SU-DHL-6 (cell line): Measurements from ENCODE around the gene GPX4.

Source experiments
- H2AFZ ChIP-seq: fragments of 200-600 bp; sonication (generic); 2 replicates; pipeline ENCODE4 v1.6.1; 2014; ENCODE audit warnings: low read depth, mild to moderate bottlenecking, moderate library complexity, mixed read lengths, antibody characterized with exemption, low read length; ENCODE audit not compliant: severe bottlenecking
- H3F3A ChIP-seq: fragments of 200-600 bp; shearing (Covaris generic); 2 replicates; pipeline ENCODE4 v1.6.0; 2016; ENCODE audit warnings: antibody characterized with exemption, mild to moderate bottlenecking; ENCODE audit not compliant: insufficient read depth
- H3K27ac ChIP-seq: fragments of 200-600 bp; sonication (generic); 2 replicates; pipeline ENCODE4 v1.5.1; 2016; ENCODE audit warnings: low read depth, mild to moderate bottlenecking, low read length, moderate library complexity, mixed read lengths
- H3K27me3 ChIP-seq: fragments of 200-600 bp; sonication (generic), shearing (Covaris generic); 2 replicates; pipeline ENCODE4 v1.6.0; 2014; ENCODE audit warnings: mild to moderate bottlenecking, low read length
- H3K36me3 ChIP-seq: fragments of 200-600 bp; sonication (generic); 2 replicates; pipeline ENCODE4 v1.6.1; 2014; ENCODE audit warnings: mild to moderate bottlenecking, low read length, mixed read lengths
- H3K4me2 ChIP-seq: fragments of 300-600, 200-600 bp; shearing (Covaris generic), sonication (generic); 2 replicates; pipeline ENCODE4 v1.6.0; 2014; ENCODE audit warnings: low read length, low read depth, mild to moderate bottlenecking; ENCODE audit not compliant: poor library complexity, severe bottlenecking
- H3K4me3 ChIP-seq: fragments of 200-600 bp; sonication (generic); 2 replicates; pipeline ENCODE4 v1.5.1; 2014; ENCODE audit warnings: antibody characterized with exemption, low read length, mild to moderate bottlenecking, mixed read lengths; ENCODE audit not compliant: insufficient read depth, poor library complexity, severe bottlenecking
- H3K79me2 ChIP-seq: fragments of 200-600 bp; sonication (generic); 2 replicates; pipeline ENCODE4 v1.6.1; 2014; ENCODE audit warnings: mild to moderate bottlenecking, low read length, moderate library complexity; ENCODE audit not compliant: insufficient read depth
- H3K9ac ChIP-seq: fragments of 200-600 bp; sonication (generic); 2 replicates; pipeline ENCODE4 v1.7.0; 2014; ENCODE audit warnings: mild to moderate bottlenecking, low read length
- H3K9me2 ChIP-seq: fragments of 200-600 bp; sonication (generic); replicated peaks from 2 replicates; pipeline ENCODE4 v1.6.1; 2014; ENCODE audit warnings: low read length; ENCODE audit not compliant: insufficient read depth
- H3K9me3 ChIP-seq: fragments of 200-600 bp; sonication (generic); 2 replicates; pipeline ENCODE4 v1.6.1; 2014; ENCODE audit warnings: low read length, mixed read lengths; ENCODE audit not compliant: insufficient read depth
- H4K20me1 ChIP-seq: fragments of 200-600 bp; sonication (generic); 2 replicates; pipeline ENCODE4 v1.6.1; 2014; ENCODE audit warnings: low read depth, mild to moderate bottlenecking, antibody characterized with exemption, low read length, moderate library complexity, mixed read lengths
- EZH2phosphoT487 ChIP-seq: fragments of 200-600 bp; sonication (generic), shearing (Covaris generic); conservative IDR thresholded peaks from 2 replicates; pipeline ENCODE4 v1.6.1; 2018; ENCODE audit warnings: mild to moderate bottlenecking, antibody characterized with exemption, low read length, moderate library complexity, mixed read lengths
- TF ChIP-seq, protein P1 (sequence below): fragments of 200-600 bp; sonication (generic); IDR thresholded peaks from one replicate; pipeline ENCODE4 v1.5.1; 2017; ENCODE audit warnings: antibody characterized with exemption, mild to moderate bottlenecking, low read length, moderate library complexity; ENCODE audit not compliant: insufficient read depth, poor library complexity, severe bottlenecking

GPX4 gene

DNA sequence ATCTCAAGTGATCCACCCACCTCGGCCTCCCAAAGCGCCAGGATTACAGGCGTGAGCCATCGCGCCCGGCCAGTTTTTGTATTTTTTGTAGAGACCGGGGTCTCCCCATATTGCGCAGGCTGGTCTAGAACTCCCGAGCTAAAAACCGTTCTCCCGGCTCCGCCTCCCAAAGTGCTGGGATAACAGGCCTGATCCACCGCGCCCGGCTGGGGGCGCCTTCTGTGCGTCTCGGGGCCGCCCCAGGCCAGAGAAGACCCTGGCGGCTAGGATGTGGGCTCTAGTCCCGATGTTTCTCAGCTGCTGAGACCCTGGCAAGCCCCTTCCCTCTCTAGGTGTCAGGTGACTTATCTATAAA, 33.2 kb upstream of the GPX4 start:
- H3K9me2 ChIP-seq: no peaks in the 10 kb centered on the region
- H3K4me3 ChIP-seq: no peak overlapping the region
- no peak overlapping the region for H3K27ac ChIP-seq
- TF ChIP-seq, protein P1, sequence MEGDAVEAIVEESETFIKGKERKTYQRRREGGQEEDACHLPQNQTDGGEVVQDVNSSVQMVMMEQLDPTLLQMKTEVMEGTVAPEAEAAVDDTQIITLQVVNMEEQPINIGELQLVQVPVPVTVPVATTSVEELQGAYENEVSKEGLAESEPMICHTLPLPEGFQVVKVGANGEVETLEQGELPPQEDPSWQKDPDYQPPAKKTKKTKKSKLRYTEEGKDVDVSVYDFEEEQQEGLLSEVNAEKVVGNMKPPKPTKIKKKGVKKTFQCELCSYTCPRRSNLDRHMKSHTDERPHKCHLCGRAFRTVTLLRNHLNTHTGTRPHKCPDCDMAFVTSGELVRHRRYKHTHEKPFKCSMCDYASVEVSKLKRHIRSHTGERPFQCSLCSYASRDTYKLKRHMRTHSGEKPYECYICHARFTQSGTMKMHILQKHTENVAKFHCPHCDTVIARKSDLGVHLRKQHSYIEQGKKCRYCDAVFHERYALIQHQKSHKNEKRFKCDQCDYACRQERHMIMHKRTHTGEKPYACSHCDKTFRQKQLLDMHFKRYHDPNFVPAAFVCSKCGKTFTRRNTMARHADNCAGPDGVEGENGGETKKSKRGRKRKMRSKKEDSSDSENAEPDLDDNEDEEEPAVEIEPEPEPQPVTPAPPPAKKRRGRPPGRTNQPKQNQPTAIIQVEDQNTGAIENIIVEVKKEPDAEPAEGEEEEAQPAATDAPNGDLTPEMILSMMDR: no peak
- TF ChIP-seq EZH2phosphoT487: no peak
- peaks cover 21% of the 10 kb centered on the region for H3K79me2 ChIP-seq
- H2AFZ ChIP-seq: no peak overlapping the region
- no peaks in the 10 kb centered on the region; the same call in 1 of the 2 replicates for H3K36me3 ChIP-seq
- H3K9ac ChIP-seq: no peak overlapping the region
- no peak overlapping the region for H3K4me2 ChIP-seq
- no peaks in the 10 kb centered on the region for H4K20me1 ChIP-seq
- peaks cover 43% of the 10 kb centered on the region for H3F3A ChIP-seq
- H3K9me3 ChIP-seq: no peaks in the 10 kb centered on the region
- H3K27me3 ChIP-seq: no peaks in the 10 kb centered on the region

DNA sequence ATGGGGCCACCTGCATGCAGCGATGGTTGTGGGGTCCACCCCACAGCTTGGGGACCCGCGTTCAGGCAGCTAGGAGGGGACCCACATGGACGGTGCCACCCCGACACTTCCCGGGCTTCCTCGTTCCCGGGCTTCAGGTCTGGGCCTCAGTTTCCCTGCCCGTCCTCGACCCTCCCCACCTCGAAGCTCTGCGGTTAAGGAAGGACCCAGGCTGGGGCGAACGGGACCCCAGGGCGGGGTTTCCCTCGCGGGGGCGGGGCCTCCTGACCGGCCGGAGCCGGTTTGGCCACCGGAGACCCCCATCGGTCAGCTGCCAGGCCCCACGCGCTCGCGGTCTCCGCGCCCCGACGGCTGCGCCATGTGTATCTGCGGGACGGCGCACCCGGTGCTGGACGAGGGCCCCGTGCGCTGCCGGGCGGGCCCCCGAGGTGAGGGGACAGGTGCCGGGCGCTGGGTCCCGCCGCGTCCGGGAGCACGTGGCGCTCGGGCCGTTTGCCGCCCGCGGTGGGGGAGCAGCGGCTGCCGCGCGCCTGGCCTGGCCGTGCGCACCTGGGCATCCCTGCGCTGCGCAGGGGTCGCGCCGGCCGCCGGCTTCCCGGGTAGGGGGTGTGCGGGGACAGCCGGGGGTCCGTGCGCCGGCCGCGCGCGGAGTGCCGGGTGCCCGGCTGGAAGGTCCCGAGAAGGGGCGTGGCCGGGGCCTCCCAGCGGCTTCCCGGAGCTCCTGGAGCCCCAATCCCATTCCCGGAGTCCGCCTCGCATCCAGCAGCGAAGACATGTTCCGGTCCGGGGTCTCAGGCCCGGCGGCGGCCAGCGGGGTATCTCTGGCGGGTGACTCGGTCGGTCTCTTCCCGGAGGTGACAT, 32.6 kb upstream of the GPX4 start:
- Histone ChIP-seq H3K9me2 (no peaks in the 10 kb centered on the region), H3K4me2 (no peak overlapping the region), H3K9me3 (no peaks in the 10 kb centered on the region), H3K27me3 (no peaks in the 10 kb centered on the region), H3K4me3 (no peak overlapping the region), H3K79me2 (peaks cover 21% of the 10 kb centered on the region), H3K9ac (no peak overlapping the region), H4K20me1 (no peaks in the 10 kb centered on the region), H3K36me3 (peaks cover 6% of the 10 kb centered on the region), H3F3A (peaks cover 48% of the 10 kb centered on the region), H2AFZ (no peak overlapping the region), H3K27ac (no peak overlapping the region)
- TF ChIP-seq, protein P1: no peak
- TF ChIP-seq EZH2phosphoT487: no peak

DNA sequence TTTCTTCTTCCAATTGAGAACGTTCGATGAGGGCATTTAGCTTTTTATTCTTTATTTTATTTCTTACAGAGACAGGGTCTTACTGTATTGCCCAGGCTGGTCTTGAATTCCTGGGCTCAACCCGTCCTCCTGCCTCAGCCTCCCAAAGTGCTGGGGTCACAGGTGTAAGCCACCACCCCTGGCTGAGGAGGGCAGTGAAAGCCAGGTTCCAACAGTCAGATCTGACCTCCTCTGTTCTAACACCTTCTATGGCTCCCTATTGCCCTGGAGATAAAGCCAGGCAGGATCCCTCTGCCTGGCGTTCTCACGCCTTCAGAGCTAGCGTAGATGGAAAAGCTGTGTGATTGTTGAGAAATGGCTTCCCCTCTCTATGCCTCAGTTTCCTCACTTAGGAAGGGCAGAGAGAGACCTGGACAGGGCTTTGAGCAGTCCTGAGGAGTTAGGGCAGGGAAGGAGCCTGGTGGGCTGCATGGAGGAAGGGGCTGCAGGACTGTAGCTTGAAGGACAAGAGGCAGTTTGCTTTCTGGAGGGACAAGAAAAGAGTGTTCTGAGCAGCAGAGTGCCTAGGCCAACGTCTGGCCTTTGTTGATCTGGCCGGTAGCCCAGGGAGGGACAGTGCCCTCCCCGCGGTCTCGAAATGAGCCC, 31.3 kb upstream of the GPX4 start:
- no peak overlapping the region for H3K27ac ChIP-seq
- no peak overlapping the region for H3K9ac ChIP-seq
- no peaks in the 10 kb centered on the region for H3K27me3 ChIP-seq
- H2AFZ ChIP-seq: no peak overlapping the region
- H3K79me2 ChIP-seq: peaks cover 21% of the 10 kb centered on the region
- no peaks in the 10 kb centered on the region for H3K9me3 ChIP-seq
- H3K4me2 ChIP-seq: no peak overlapping the region
- H3F3A ChIP-seq: peaks cover 53% of the 10 kb centered on the region
- peaks cover 8% of the 10 kb centered on the region for H3K36me3 ChIP-seq
- TF ChIP-seq EZH2phosphoT487: no peak
- TF ChIP-seq, protein P1: no peak
- no peak overlapping the region for H3K4me3 ChIP-seq
- H3K9me2 ChIP-seq: no peaks in the 10 kb centered on the region
- H4K20me1 ChIP-seq: no peaks in the 10 kb centered on the region
